MCF 10A (cell line): ENCODE measurements around the gene RDH5. TPM values are rescaled to one million over a fixed set of nuclear protein-coding genes. Genes with fewer than 3 reads are reported as not detected.

Experiments
- BruUV-seq: library from RNA; stranded (reverse); fragments of 400-500 nt; replicated peaks from 2 replicates; lab custom pipeline; 2021; lab: Mats Ljungman, UMichigan
- CTCF ChIA-PET: fragments of 300-600 bp; sonication (Branson Sonifier 250); formaldehyde crosslinking; extraction: SDS; loops from one replicate; lab custom pipeline; 2021; ENCODE audit warnings: antibody characterized with exemption, inconsistent platforms; lab: Yijun Ruan, JAX
- POLR2A ChIA-PET: fragments of 300-600, 350-650 bp; sonication (Branson Sonifier 250); formaldehyde crosslinking; extraction: SDS; loops from one replicate; lab custom pipeline; 2020; ENCODE audit warnings: antibody characterized with exemption, inconsistent platforms; lab: Yijun Ruan, JAX
- DNase-seq: peaks from one replicate; pipeline ENCODE4 v3.0.0-alpha.2; 2018; ENCODE audit not compliant: unreplicated experiment
- H3K27ac Mint-ChIP-seq: one replicate; pipeline ENCODE4 v1.8.0; 2022; ENCODE audit warnings: mild to moderate bottlenecking, low read depth, mixed read lengths; ENCODE audit not compliant: unreplicated experiment
- H3K27me3 Mint-ChIP-seq: one replicate; pipeline ENCODE4 v1.8.0; 2022; ENCODE audit warnings: mixed read lengths; ENCODE audit not compliant: insufficient read depth, unreplicated experiment
- H3K36me3 Mint-ChIP-seq: one replicate; pipeline ENCODE4 v1.8.0; 2022; ENCODE audit warnings: mild to moderate bottlenecking, moderate library complexity, mixed read lengths; ENCODE audit not compliant: insufficient read depth, unreplicated experiment
- H3K4me1 Mint-ChIP-seq: one replicate; pipeline ENCODE4 v1.8.0; 2022; ENCODE audit warnings: mixed read lengths; ENCODE audit not compliant: insufficient read depth, unreplicated experiment
- H3K4me3 Mint-ChIP-seq: one replicate; pipeline ENCODE4 v1.8.0; 2022; ENCODE audit warnings: mild to moderate bottlenecking, moderate library complexity, mixed read lengths; ENCODE audit not compliant: unreplicated experiment
- H3K9me3 Mint-ChIP-seq: one replicate; pipeline ENCODE4 v1.8.0; 2022; ENCODE audit warnings: mixed read lengths; ENCODE audit not compliant: unreplicated experiment
- intact Hi-C: fragments of 100-400 bp; cut with micrococcal nuclease; formaldehyde crosslinking; loops from 2 replicates; pipeline ENCODE4 v1.14.1; 2022
- total RNA-seq: library from RNA; stranded (reverse); gene quantifications from 2 replicates; pipeline ENCODE4 v1.2.3, GENCODE V29; 2022
- TF ChIP-seq, protein P1 (sequence below): fragments of 200-600 bp; IDR thresholded peaks from one replicate; pipeline ENCODE4 v1.8.0; 2022; ENCODE audit warnings: antibody characterized with exemption, mild to moderate bottlenecking; ENCODE audit not compliant: unreplicated experiment

Gene RDH5
- total RNA-seq, 1 experiment from 2014 or later, result 2.5 TPM

DNA sequence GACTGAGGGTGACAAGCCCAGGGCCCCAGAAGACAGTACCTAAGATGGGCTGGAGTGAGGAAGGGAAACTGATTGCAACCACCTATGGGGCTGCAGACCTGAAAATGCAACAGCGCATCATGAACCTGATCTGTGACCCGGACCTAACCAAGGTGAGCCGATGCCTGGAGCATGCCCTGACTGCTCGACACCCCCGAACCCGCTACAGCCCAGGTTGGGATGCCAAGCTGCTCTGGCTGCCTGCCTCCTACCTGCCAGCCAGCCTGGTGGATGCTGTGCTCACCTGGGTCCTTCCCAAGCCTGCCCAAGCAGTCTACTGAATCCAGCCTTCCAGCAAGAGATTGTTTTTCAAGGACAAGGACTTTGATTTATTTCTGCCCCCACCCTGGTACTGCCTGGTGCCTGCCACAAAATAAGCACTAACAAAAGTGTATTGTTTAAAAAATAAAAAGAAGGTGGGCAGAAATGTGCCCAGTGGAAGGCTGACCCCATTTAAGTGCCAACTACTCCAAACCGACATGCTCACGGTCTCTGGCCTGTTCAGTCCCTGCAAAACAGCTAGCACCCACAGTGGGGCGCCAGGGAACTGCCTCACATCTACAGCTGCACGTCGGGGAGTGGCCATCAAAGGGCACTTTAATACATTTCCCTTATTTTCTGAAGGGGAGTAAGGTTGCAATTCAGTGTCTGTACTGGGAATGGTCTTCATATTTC lies 4.2 kb downstream of the RDH5 start:
- TF ChIP-seq, protein P1, sequence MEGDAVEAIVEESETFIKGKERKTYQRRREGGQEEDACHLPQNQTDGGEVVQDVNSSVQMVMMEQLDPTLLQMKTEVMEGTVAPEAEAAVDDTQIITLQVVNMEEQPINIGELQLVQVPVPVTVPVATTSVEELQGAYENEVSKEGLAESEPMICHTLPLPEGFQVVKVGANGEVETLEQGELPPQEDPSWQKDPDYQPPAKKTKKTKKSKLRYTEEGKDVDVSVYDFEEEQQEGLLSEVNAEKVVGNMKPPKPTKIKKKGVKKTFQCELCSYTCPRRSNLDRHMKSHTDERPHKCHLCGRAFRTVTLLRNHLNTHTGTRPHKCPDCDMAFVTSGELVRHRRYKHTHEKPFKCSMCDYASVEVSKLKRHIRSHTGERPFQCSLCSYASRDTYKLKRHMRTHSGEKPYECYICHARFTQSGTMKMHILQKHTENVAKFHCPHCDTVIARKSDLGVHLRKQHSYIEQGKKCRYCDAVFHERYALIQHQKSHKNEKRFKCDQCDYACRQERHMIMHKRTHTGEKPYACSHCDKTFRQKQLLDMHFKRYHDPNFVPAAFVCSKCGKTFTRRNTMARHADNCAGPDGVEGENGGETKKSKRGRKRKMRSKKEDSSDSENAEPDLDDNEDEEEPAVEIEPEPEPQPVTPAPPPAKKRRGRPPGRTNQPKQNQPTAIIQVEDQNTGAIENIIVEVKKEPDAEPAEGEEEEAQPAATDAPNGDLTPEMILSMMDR, result peak; percentile 56
- H3K27ac Mint-ChIP-seq, result no peak overlapping the region
- POLR2A ChIA-PET, result interaction anchor here (0.6 to 1.3 kb wide), 3 partner anchors 8 to 1292 kb away, joined by 3 to 5 read pairs (median 3); no protein-coding TSS in a partner anchor
- H3K4me1 Mint-ChIP-seq, result peaks cover 8% of the 10 kb centered on the region
- peaks cover 42% of the 10 kb centered on the region for H3K36me3 Mint-ChIP-seq
- DNase-seq, result peak; percentile 70
- no TSS peak for BruUV-seq
- no peaks in the 10 kb centered on the region for H3K27me3 Mint-ChIP-seq
- H3K9me3 Mint-ChIP-seq, result no peaks in the 10 kb centered on the region
- CTCF ChIA-PET, result interaction anchor here (0.6 to 1.8 kb wide), 5 partner anchors 8 to 668 kb away, joined by 3 to 10 read pairs (median 5); no protein-coding TSS in a partner anchor
- peak overlapping the region; percentile 3 for H3K4me3 Mint-ChIP-seq
- intact Hi-C loops, result no loop called here

- Mint-ChIP-seq H3K27me3 (no peaks in the 10 kb centered on the region), H3K27ac (no peak overlapping the region), H3K4me1 (peaks cover 14% of the 10 kb centered on the region), H3K4me3 (peak overlapping the region; percentile 3), H3K36me3 (peaks cover 42% of the 10 kb centered on the region), H3K9me3 (no peaks in the 10 kb centered on the region)
- POLR2A ChIA-PET, result interaction anchor here (0.6 to 1.3 kb wide), 3 partner anchors 9 to 1293 kb away, joined by 3 to 5 read pairs (median 3); no protein-coding TSS in a partner anchor
- TF ChIP-seq, protein P1, result no peak
- BruUV-seq, result no TSS peak
- intact Hi-C loops, result no loop called here
- DNase-seq, result no peak
- CTCF ChIA-PET, result interaction anchor here (0.6 to 1.8 kb wide), 6 partner anchors 8 to 1325 kb away, joined by 3 to 10 read pairs (median 4); no protein-coding TSS in a partner anchor
Measured at GRCh38 chr12:55724940-55725309, 4.7 kb downstream of the RDH5 start.

GRCh38 chr12:55725556-55725955 lies 5.4 kb downstream of the RDH5 start:
- H3K36me3 Mint-ChIP-seq, result peaks cover 42% of the 10 kb centered on the region
- no peaks in the 10 kb centered on the region for H3K9me3 Mint-ChIP-seq
- BruUV-seq, result no TSS peak
- intact Hi-C loops, result no loop called here
- peaks cover 20% of the 10 kb centered on the region for H3K4me1 Mint-ChIP-seq
- no peaks in the 10 kb centered on the region for H3K27me3 Mint-ChIP-seq
- CTCF ChIA-PET, result interaction anchor here (0.6 to 1.8 kb wide), 3 partner anchors 9 to 1326 kb away, joined by 3 to 10 read pairs (median 5); no protein-coding TSS in a partner anchor
- peak overlapping the region; percentile 23 for H3K4me3 Mint-ChIP-seq
- POLR2A ChIA-PET, result interaction anchor here (1.3 kb wide), 1 partner anchor 208 kb away, joined by 3 read pairs; no protein-coding TSS in a partner anchor
- no peak for DNase-seq
- H3K27ac Mint-ChIP-seq, result no peak overlapping the region
- TF ChIP-seq, protein P1, result no peak

- POLR2A ChIA-PET, result interaction anchor here (0.5 to 1.5 kb wide), 2 partner anchors 10 to 93 kb away, joined by 3 to 5 read pairs; partner anchors contain the start of gene BLOC1S1
Measured at GRCh38 chr12:55726971-55727370, 6.8 kb downstream of the RDH5 start.

More at GRCh38 chr12:55726971-55727370, 6.8 kb downstream of the RDH5 start:
- no peaks in the 10 kb centered on the region for H3K9me3 Mint-ChIP-seq
- no TSS peak for BruUV-seq
- peaks cover 22% of the 10 kb centered on the region for H3K4me1 Mint-ChIP-seq
- DNase-seq, result no peak
- CTCF ChIA-PET, result interaction anchor here (0.7 kb wide), 1 partner anchor 28 kb away, joined by 5 read pairs; no protein-coding TSS in a partner anchor
- peak overlapping the region; percentile 66 for H3K27ac Mint-ChIP-seq
- intact Hi-C loops, result no loop called here
- TF ChIP-seq, protein P1, result no peak
- H3K4me3 Mint-ChIP-seq, result peak overlapping the region; percentile 76
- H3K36me3 Mint-ChIP-seq, result peaks cover 42% of the 10 kb centered on the region
- no peaks in the 10 kb centered on the region for H3K27me3 Mint-ChIP-seq
